HG03575 (cell line): ENCODE results near the gene PIWIL4.
"Not testable (repeated sequence)": the region's sequence is repeated elsewhere in the genome, so short reads cannot be mapped to it uniquely, and the experiment has no call there.

Experiments used
- ATAC-seq: cut with Tn5 transposase; IDR thresholded peaks from one replicate; pipeline ENCODE4 v1.9.1; 2021; ENCODE audit not compliant: unreplicated experiment, insufficient number of reproducible peaks, low FRiP score; ENCODE audit errors: extremely low read depth

Gene PIWIL4

GRCh38 chr11:94623120-94623735 lies 56.1 kb downstream of the PIWIL4 start:
- no peak for ATAC-seq

GRCh38 chr11:94625422-94625821 lies 58.3 kb downstream of the PIWIL4 start:
- not testable (repeated sequence) for ATAC-seq

- not testable (repeated sequence) for ATAC-seq
Observed at GRCh38 chr11:94627003-94627560, 59.9 kb downstream of the PIWIL4 start.

- ATAC-seq: no peak
Observed at GRCh38 chr11:94629741-94630140, 62.6 kb downstream of the PIWIL4 start.

GRCh38 chr11:94630221-94630620 lies 63.1 kb downstream of the PIWIL4 start:
- ATAC-seq: no peak

- no peak for ATAC-seq
Observed at GRCh38 chr11:94632356-94632755, 65.2 kb downstream of the PIWIL4 start.

- no peak for ATAC-seq
Observed at GRCh38 chr11:94635072-94635471, 67.9 kb downstream of the PIWIL4 start.

GRCh38 chr11:94636388-94636949 lies 69.3 kb downstream of the PIWIL4 start:
- ATAC-seq: no peak

- ATAC-seq: no peak
Observed at GRCh38 chr11:94638301-94638901, 71.2 kb downstream of the PIWIL4 start.

- ATAC-seq: no peak
Observed at GRCh38 chr11:94638902-94639373, 71.8 kb downstream of the PIWIL4 start.

GRCh38 chr11:94639901-94640721 lies 72.9 kb downstream of the PIWIL4 start:
- no peak for ATAC-seq

- no peak for ATAC-seq
Observed at GRCh38 chr11:94641167-94641761, 74.1 kb downstream of the PIWIL4 start.

- not testable (repeated sequence) for ATAC-seq
Observed at GRCh38 chr11:94643186-94643585, 76.0 kb downstream of the PIWIL4 start.

GRCh38 chr11:94647926-94648325 lies 80.8 kb downstream of the PIWIL4 start:
- no peak for ATAC-seq

- ATAC-seq: no peak
Observed at GRCh38 chr11:94648789-94649188, 81.6 kb downstream of the PIWIL4 start.

- no peak for ATAC-seq
Observed at GRCh38 chr11:94649254-94649653, 82.1 kb downstream of the PIWIL4 start.

- ATAC-seq: no peak
Observed at GRCh38 chr11:94649964-94650623, 82.9 kb downstream of the PIWIL4 start.

GRCh38 chr11:94650756-94651155 lies 83.6 kb downstream of the PIWIL4 start:
- no peak for ATAC-seq
